DMS114 treated with DMSO at 0.1 percent for 48 hours (cell line): ENCODE results near the gene SLC5A10.
"Not testable (repeated sequence)": the region's sequence is repeated elsewhere in the genome, so short reads cannot be mapped to it uniquely, and the experiment has no call there.

Experiments used
- DNase-seq: peaks from one replicate; lab custom pipeline; 2025; ENCODE audit not compliant: unreplicated experiment; lab: John Stamatoyannopoulos, UW

SLC5A10 gene

GRCh38 chr17:18951941-18952842 is at the start of gene SLC5A10:
Gene SLC5A10 (plus strand): TSS chr17:18952165. CDS start chr17:18952206, 41 bp downstream.
- no peak for DNase-seq

- DNase-seq = no peak
These were observed 47.5 kb upstream of the SLC5A10 start for GRCh38 chr17:18904482-18904881.

GRCh38 chr17:18905226-18905625 is 46.7 kb upstream of the SLC5A10 start:
- no peak for DNase-seq

- no peak for DNase-seq
These were observed 41.6 kb upstream of the SLC5A10 start for GRCh38 chr17:18910326-18910725.

- no peak for DNase-seq
These were observed 41.1 kb upstream of the SLC5A10 start for GRCh38 chr17:18910881-18911280.

GRCh38 chr17:18916816-18917500 is 35.0 kb upstream of the SLC5A10 start:
- DNase-seq = no peak

- no peak for DNase-seq
These were observed 34.4 kb upstream of the SLC5A10 start for GRCh38 chr17:18917506-18918032.

- no peak for DNase-seq
These were observed 32.0 kb upstream of the SLC5A10 start for GRCh38 chr17:18919963-18920362.

GRCh38 chr17:18920911-18921441 is 31.0 kb upstream of the SLC5A10 start:
- no peak for DNase-seq

- no peak for DNase-seq
These were observed 30.5 kb upstream of the SLC5A10 start for GRCh38 chr17:18921485-18921884.

GRCh38 chr17:18921912-18922451 is 30.0 kb upstream of the SLC5A10 start:
- no peak for DNase-seq

GRCh38 chr17:18922596-18922995 is 29.4 kb upstream of the SLC5A10 start:
- DNase-seq = not testable (repeated sequence)

- no peak for DNase-seq
These were observed 26.8 kb upstream of the SLC5A10 start for GRCh38 chr17:18925187-18925586.

- no peak for DNase-seq
These were observed 23.3 kb upstream of the SLC5A10 start for GRCh38 chr17:18928628-18929125.

- DNase-seq = no peak
These were observed 19.5 kb upstream of the SLC5A10 start for GRCh38 chr17:18932360-18933055.

GRCh38 chr17:18933102-18934058 is 18.6 kb upstream of the SLC5A10 start:
- DNase-seq = no peak

GRCh38 chr17:18937981-18938691 is 13.8 kb upstream of the SLC5A10 start:
- no peak for DNase-seq

- no peak for DNase-seq
These were observed 13.3 kb upstream of the SLC5A10 start for GRCh38 chr17:18938692-18939023.

- no peak for DNase-seq
These were observed 7.3 kb upstream of the SLC5A10 start for GRCh38 chr17:18944646-18945045.
